GM19468 (cell line): ENCODE results near the gene FTO.
A peak's percentile ranks its signal among the peaks of the same experiment; 100 is the strongest.

Experiments used
- ATAC-seq: cut with Tn5 transposase; IDR thresholded peaks from one replicate; pipeline ENCODE4 v1.9.1; 2021; ENCODE audit warnings: mild to moderate bottlenecking, moderate library complexity, moderate number of reproducible peaks; ENCODE audit not compliant: unreplicated experiment; ENCODE audit errors: extremely low read depth

Gene FTO

DNA sequence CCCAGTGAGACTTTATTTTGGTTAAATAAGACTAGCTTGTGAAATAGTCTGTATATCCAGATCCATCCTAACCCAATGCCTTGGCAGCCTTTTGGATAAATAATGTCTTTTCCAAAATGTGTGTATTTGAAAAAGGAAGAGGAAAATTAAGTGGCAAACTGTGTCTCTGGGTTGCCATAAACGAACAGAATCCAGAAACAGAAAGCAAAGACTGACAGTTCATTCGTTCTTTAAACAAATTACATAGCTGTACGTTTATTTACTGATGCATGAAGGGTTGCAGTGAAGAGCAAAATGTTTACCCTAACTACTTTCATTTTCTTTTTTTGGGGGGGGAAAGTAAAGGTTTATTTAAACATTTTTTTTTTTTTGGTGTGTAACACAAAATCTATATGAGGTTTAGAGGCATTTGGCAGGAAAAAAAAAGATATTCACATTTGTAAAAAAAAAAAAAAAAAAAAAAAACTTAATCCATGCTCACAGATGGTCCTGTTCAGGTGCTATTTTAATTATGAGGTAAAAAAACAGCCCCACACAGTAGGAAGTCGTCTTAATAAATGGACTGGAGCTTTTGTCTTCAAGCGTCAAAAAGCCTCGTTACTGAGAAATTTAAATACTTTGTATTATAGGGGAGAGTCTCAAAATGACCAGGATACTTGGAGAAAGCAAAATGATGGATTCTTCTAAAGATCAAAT, 245.9 kb downstream of the FTO start:
- ATAC-seq = no peak

DNA sequence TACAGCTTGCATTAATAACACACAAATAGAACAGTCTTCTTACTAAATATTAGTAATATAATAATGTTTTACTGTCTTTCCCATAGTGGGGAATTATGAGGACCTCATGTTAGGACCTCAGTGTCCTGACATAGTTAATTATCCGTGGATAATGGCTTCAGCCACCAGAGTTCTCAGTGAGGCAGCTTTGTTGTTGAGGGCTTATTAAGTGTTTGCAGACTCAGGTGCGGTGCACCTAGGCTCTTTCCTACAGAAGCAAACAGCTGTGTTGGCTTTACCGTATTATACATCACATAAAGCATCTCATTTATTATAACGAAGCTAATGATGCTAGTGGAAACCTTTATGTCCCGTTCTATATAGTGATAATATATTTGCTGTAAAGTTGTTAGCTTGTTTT, 246.7 kb downstream of the FTO start:
- no peak for ATAC-seq

DNA sequence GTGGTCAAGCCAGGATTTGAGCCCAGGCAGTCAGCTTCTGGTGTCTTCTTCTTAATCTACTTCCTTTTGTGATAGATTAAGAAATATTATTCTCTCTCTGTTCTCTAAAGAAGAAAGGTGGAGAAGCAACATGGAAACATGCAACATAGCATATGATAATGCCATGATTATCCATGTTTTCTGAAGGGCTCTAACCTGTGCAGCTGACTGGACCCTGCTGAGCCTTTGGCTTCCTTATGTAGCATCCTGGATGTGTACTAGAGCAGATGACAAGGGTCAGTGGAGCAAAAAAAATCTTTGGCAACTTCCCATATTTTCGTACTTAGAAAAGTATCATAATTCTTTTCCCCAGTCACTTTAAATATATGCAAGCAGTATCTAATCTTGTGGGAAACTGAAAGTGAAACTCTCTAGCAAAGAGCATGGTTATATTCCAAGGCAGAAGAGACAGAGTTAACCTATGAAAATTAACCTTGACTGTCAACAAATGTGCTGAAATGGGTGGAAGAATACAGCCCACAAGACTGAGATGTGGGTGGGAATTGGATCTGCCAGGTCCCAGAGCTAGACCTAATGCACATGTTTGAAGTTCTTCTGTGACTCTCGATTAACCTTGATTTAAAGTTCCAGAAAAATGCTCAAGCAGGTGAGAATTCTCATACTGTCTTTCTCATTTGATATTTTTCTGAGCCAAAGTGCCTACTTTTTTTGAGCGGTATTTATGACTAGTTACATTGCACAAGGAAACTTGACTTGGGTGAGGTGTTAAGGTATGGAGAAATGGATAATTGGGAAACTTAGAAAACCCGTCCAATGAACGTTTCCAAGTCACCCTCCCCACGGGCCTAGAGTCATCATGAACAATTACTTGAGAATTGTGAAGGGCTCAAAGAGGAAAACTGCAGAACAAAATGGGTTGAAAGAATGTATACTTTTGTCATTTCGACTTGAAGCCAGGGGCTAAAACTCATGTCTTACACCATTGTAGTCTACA, 248.6 kb downstream of the FTO start:
- peak; percentile 50 for ATAC-seq

DNA sequence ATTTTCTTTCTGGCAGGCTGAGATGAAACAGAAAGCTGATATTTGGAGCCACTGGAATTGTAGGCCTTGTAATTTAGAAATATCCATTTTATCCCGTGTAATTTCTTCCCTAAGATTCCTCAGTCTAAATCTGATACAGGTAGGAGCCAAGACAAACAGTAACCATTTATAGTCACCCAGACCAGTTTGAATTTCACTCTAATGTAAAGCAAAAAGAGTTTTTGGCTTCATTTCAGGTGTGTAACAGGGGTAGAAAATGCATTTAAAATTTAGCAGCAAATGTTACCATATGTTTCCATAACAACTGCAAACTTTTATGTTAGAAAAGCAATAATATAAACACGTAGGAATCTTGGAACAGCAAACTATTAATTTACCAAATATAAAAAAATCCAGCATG, 249.4 kb downstream of the FTO start:
- no peak for ATAC-seq

DNA sequence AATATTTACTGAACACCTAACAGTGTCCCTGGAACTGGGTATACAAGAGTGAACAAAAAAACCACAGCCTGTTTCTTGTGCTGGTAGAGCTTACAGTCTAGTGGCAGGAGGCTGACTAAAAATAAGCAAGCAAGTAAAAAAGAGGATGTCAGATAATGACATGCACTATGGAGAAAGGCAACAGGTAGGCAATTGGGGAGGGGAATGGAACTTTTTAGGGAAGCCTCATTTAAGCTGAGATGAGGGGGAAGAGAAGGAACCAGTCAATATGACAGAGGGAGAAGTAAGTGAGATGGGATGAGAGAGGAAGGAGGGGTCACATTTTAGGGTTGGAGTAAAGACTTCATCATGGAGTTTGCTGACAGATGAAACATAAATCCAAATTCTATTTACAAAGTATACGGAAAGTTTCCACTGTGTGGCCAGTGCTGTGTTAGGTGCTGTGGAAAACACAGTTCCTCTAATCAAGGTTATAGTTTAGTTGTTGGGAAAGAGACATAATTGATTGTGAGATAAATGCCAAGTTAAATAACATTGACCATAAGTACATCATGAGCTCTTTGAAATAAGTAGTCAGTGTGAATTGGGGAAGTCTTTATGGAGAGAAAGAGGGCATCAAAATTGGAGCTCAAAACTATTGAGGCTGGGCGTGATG, 251.4 kb downstream of the FTO start:
- ATAC-seq = no peak

GRCh38 chr16:53958341-53958880, 254.5 kb downstream of the FTO start:
- ATAC-seq = no peak

GRCh38 chr16:53960050-53960812, 256.3 kb downstream of the FTO start:
- no peak for ATAC-seq

GRCh38 chr16:53960954-53961616, 257.1 kb downstream of the FTO start:
- ATAC-seq = no peak

DNA sequence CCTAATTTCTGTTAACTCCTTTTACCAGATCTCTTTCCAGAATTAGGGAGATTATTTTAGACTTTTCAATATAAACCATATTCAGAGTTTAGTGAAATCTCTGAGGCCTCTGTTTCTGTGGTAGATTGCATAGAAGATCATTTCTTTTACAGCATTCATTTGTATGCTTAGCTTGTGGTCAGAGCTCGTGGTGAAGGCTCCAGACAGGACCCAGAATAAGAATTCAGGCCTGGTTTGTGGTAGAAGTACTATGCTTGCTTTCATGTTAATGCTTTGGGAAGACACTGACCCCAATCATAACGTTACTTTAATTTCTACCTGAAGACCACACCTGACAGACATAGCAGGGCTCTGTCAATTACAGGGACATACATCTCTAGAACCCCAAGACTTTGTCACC, 258.1 kb downstream of the FTO start:
- ATAC-seq = no peak

- no peak for ATAC-seq
These were observed 260.3 kb downstream of the FTO start for GRCh38 chr16:53964145-53964790.

DNA sequence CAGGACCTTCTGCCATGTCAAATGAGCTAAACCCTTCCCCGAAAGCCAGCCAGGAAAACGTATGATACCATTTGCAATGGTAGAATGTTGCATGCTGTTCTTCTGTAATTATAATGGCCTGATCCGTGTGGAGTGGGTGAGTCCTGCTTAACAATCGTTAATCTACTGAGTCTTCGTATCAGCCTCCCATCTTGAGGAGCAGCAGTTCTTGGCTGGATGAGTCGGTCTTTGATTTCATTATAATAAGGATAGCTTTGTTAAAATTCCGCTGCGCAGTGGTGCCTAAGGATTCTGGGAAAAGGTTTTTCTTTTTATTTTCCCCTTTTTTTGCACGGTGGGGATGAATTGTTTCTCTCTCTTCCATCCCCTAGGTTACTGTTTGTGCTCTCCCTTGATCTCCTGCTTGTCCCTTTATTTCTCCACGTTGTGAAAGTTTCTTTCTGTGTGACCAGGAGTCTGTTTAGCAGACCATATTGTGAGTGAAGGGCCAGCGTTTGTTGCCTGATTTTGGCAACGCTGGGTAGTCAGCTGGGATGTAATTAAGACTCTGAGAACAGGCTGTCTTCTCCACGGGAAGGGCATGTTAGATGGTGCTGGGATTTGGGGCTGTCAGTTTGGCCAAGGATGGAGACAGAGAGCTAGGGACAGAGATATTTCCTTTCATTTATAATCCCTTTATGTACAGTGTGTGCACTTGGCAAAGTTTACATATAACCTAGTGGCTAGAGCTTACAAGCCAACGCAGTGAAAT, 263.0 kb downstream of the FTO start:
- ATAC-seq = no peak

DNA sequence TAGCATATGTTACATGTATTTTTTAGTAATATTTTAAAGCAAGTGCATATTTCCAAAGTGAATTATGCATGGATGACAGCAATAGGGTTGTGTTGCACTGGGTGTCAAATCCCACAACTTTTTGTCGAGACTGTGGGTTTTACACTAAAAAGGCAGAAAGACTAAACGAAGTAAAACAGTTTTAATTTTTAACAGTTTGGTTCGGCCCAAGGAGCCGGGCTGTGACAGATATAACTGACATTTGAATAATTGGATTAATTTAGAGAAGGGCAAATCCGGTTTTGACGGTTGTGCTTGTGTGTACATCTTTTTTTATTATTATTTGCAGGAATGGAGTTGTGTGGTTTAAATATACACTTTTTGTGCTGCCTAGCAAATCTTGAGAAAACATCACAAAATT, 263.6 kb downstream of the FTO start:
- no peak for ATAC-seq

GRCh38 chr16:53968454-53968853, 264.5 kb downstream of the FTO start:
- no peak for ATAC-seq

DNA sequence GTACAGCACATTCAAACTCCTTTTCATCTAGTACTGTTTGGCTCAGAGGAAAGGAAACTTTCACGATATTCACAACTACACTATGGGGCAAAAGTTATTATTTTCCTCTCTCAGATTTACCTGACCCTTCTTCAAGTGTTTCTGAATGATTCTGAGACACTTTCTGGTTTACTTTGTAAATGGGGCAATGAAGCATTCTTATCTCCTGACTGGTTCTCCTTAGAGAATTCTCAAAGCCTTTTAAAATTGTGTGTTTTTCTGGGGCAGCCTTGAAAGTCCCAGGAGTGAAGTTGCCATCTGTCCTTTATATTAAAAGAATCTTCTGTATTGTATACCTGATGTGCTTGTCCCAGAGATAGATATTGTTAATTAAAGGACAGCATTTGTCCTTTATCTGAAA, 264.9 kb downstream of the FTO start:
- no peak for ATAC-seq

- ATAC-seq = no peak
These were observed 267.7 kb downstream of the FTO start for GRCh38 chr16:53971616-53972015.

- ATAC-seq = no peak
These were observed 269.1 kb downstream of the FTO start for GRCh38 chr16:53973021-53973420.

- ATAC-seq = no peak
These were observed 270.6 kb downstream of the FTO start for GRCh38 chr16:53974484-53975080.

DNA sequence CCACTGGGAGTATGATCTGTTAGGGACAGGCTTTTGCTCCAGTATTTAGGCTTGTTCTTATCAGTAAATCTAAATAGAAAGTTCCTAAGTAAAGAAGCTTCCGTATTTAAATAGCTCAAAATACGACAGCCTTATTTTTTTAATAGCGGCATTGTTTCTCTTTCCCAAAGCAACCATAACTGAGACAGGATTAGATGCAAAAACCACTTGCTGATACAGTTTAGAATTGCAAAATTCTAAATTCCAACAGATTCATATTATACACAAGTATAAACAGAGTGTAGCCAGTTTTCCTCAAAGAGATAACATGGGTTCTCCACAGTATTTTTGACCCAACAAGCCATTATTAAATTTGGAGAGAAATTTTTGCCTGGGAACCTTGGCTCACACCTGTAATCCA, 276.7 kb downstream of the FTO start:
- no peak for ATAC-seq
